HL-60 (cell line): ENCODE measurements around the gene MEIS1.

Experiments
- GABPA ChIP-seq: IDR thresholded peaks from 2 replicates; pipeline ENCODE4 v1.6.1; 2012; ENCODE audit warnings: low read depth
- POLR2AphosphoS5 ChIP-seq: IDR thresholded peaks from 2 replicates; pipeline ENCODE4 v1.6.1; 2012; ENCODE audit warnings: low read depth
- TF ChIP-seq, protein P1 (sequence below): IDR thresholded peaks from one replicate; pipeline ENCODE4 v1.5.1; 2011; ENCODE audit warnings: low read length, control low read depth, inconsistent platforms; ENCODE audit not compliant: insufficient read depth

GRCh38 chr2:66538291-66538690 is 103.4 kb downstream of the MEIS1 start:
- TF ChIP-seq POLR2AphosphoS5: no peak
- TF ChIP-seq, protein P1, sequence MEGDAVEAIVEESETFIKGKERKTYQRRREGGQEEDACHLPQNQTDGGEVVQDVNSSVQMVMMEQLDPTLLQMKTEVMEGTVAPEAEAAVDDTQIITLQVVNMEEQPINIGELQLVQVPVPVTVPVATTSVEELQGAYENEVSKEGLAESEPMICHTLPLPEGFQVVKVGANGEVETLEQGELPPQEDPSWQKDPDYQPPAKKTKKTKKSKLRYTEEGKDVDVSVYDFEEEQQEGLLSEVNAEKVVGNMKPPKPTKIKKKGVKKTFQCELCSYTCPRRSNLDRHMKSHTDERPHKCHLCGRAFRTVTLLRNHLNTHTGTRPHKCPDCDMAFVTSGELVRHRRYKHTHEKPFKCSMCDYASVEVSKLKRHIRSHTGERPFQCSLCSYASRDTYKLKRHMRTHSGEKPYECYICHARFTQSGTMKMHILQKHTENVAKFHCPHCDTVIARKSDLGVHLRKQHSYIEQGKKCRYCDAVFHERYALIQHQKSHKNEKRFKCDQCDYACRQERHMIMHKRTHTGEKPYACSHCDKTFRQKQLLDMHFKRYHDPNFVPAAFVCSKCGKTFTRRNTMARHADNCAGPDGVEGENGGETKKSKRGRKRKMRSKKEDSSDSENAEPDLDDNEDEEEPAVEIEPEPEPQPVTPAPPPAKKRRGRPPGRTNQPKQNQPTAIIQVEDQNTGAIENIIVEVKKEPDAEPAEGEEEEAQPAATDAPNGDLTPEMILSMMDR: no peak
- no peak for TF ChIP-seq GABPA
